Measurements from ENCODE around the gene TDRD7. TPM values are rescaled to one million over a fixed set of nuclear protein-coding genes. Genes with fewer than 3 reads are reported as not detected.

Gene TDRD7
- total and polyA plus RNA-seq, 2 of the 8 experiments (the other 6 are each of a cell fraction or from before 2014, with no cell fraction given): 1.2 to 2.3 TPM

- no peak for TF ChIP-seq E2F6 (IDR thresholded peaks at IDR 0.05)
- no peak for TF ChIP-seq CHD7 (IDR thresholded peaks at IDR 0.05; ENCODE audit: insufficient replicate concordance, low read length)
- TF ChIP-seq SP2 (IDR thresholded peaks at IDR 0.05; ENCODE audit: low read length): no peak
- no peak for TF ChIP-seq SRF (IDR thresholded peaks at IDR 0.05; ENCODE audit: low read depth, low read length)
- no peak for TF ChIP-seq JUN (IDR thresholded peaks at IDR 0.05; ENCODE audit: low read depth, low read length)
- no peak for TF ChIP-seq SP4 (IDR thresholded peaks at IDR 0.05; ENCODE audit: low read length)
- no peak for TF ChIP-seq KDM1A (IDR thresholded peaks at IDR 0.05; ENCODE audit: borderline replicate concordance, low read length)
- TF ChIP-seq SIRT6 (IDR thresholded peaks at IDR 0.05; ENCODE audit: low read length): no peak
Measured at GRCh38 chr9:97529363-97530076, 117.6 kb downstream of the TDRD7 start (continued).

All from H1 (cell line).